ENCODE measurements around the gene GTF3C2. TPM values are rescaled to one million over a fixed set of nuclear protein-coding genes. Genes with fewer than 3 reads are reported as not detected.

Gene GTF3C2
- total RNA-seq, 3 donors from 2014 or later = 32.6 to 63.5 (median 55.7) TPM

- DNase-seq (ENCODE audit: low spot score in 2 of 2) = no peak
- H3K4me1 ChIP-seq = no peaks in the 10 kb centered on the region
- no peaks in the 10 kb centered on the region for H3K9me3 ChIP-seq
- no peaks in the 10 kb centered on the region for H3K36me3 ChIP-seq
- H3K27ac ChIP-seq = no peak overlapping the region
- H3K27me3 ChIP-seq = no peaks in the 10 kb centered on the region
- TF ChIP-seq POLR2AphosphoS5 (IDR thresholded peaks at IDR 0.05) (no peak), CTCF (IDR thresholded peaks at IDR 0.05) (no peak), POLR2A (IDR thresholded peaks at IDR 0.05) (no peak)
- no peak overlapping the region for H3K4me3 ChIP-seq
- intact Hi-C loops (cut with DNase I; ENCODE audit: low total_unique reads) = no loop called here
Observed at GRCh38 chr2:27390822-27391679, 34.5 kb upstream of the GTF3C2 start.

- H3K36me3 ChIP-seq = no peaks in the 10 kb centered on the region
- no peaks in the 10 kb centered on the region for H3K9me3 ChIP-seq
- no peak for DNase-seq (ENCODE audit: low spot score in 2 of 2)
- H3K27ac ChIP-seq = peak overlapping the region; percentile 90 to 91
- no peak for TF ChIP-seq POLR2AphosphoS5 (IDR thresholded peaks at IDR 0.05)
- no peak for TF ChIP-seq POLR2A (IDR thresholded peaks at IDR 0.05)
- TF ChIP-seq CTCF (IDR thresholded peaks at IDR 0.05) = no peak
- peaks cover 4 to 11% of the 10 kb centered on the region in 2 donors for H3K4me1 ChIP-seq
- H3K4me3 ChIP-seq = peak overlapping the region in 1 of 3 donors; percentile 75
- H3K27me3 ChIP-seq = no peaks in the 10 kb centered on the region
- intact Hi-C loops (cut with DNase I; ENCODE audit: low total_unique reads) = no loop called here
Observed at GRCh38 chr2:27381577-27382181, 25.1 kb upstream of the GTF3C2 start.

- TF ChIP-seq POLR2A (IDR thresholded peaks at IDR 0.05) (peak; percentile 12), POLR2AphosphoS5 (IDR thresholded peaks at IDR 0.05) (peak; percentile 81 to 89 (median 84)), CTCF (IDR thresholded peaks at IDR 0.05) (no peak)
- Histone ChIP-seq H3K27ac (peak within 1 kb of the TSS; percentile 90 to 91), H3K4me3 (peak within 1 kb of the TSS; percentile 55 to 80 (median 75)), H3K36me3 (no peaks in the 10 kb centered on the region), H3K27me3 (no peaks in the 10 kb centered on the region), H3K4me1 (peaks cover 4 to 11% of the 10 kb centered on the region in 2 donors), H3K9me3 (no peaks in the 10 kb centered on the region)
- intact Hi-C loops (cut with DNase I; ENCODE audit: low total_unique reads) = no loop called here
- DNase-seq (ENCODE audit: low spot score in 2 of 2) = peak; percentile 96
Observed at GRCh38 chr2:27380626-27381545, 24.3 kb upstream of the GTF3C2 start, which contains the start of gene ZNF513. ZNF513 (minus strand) TSS chr2:27380734; CDS start chr2:27380526, 208 bp downstream.

- intact Hi-C loops (cut with DNase I; ENCODE audit: low total_unique reads) = no loop called here
- no peaks in the 10 kb centered on the region for H3K36me3 ChIP-seq
Observed at GRCh38 chr2:27379836-27380625, 23.5 kb upstream of the GTF3C2 start.

More at GRCh38 chr2:27379836-27380625, 23.5 kb upstream of the GTF3C2 start:
- peak overlapping the region; percentile 90 to 91 for H3K27ac ChIP-seq
- no peak for DNase-seq (ENCODE audit: low spot score in 2 of 2)
- H3K27me3 ChIP-seq = no peaks in the 10 kb centered on the region
- H3K4me1 ChIP-seq = peaks cover 4 to 11% of the 10 kb centered on the region in 2 donors
- TF ChIP-seq POLR2A (IDR thresholded peaks at IDR 0.05) (no peak), POLR2AphosphoS5 (IDR thresholded peaks at IDR 0.05) (no peak)
- peak overlapping the region; percentile 55 to 80 (median 75) for H3K4me3 ChIP-seq
- H3K9me3 ChIP-seq = no peaks in the 10 kb centered on the region

Data from breast epithelium (tissue), 4 donors.